Neural cell (in vitro differentiated cells): Measurements from ENCODE around the gene LGALSL.
"Not testable (repeated sequence)": the region's sequence is repeated elsewhere in the genome, so short reads cannot be mapped to it uniquely, and the experiment has no call there.

ENCODE experiments used
- CTCF ChIP-seq: fragments of 450-650 bp; IDR thresholded peaks from 2 replicates; pipeline ENCODE4 v1.5.1; 2014; ENCODE audit warnings: antibody characterized with exemption, mild to moderate bottlenecking, moderate library complexity; ENCODE audit not compliant: poor library complexity, severe bottlenecking
- RAD21 ChIP-seq: fragments of 450-650 bp; conservative IDR thresholded peaks from 2 replicates; pipeline ENCODE4 v1.6.1; 2014; ENCODE audit warnings: antibody characterized with exemption, mild to moderate bottlenecking, moderate library complexity
- SMC3 ChIP-seq: fragments of 450-650 bp; conservative IDR thresholded peaks from 2 replicates; pipeline ENCODE4 v1.6.1; 2014; ENCODE audit warnings: antibody characterized with exemption, mild to moderate bottlenecking, moderate library complexity; ENCODE audit not compliant: poor library complexity

GRCh38 chr2:64445970-64446369, 8.0 kb upstream of the LGALSL start:
- not testable (repeated sequence) for TF ChIP-seq SMC3, CTCF, RAD21
